ENCODE data around the gene GLP1R.

The GLP1R gene

GRCh38 chr6:39059496-39060310 lies 11.1 kb downstream of the GLP1R start:
- TF ChIP-seq, protein P1, sequence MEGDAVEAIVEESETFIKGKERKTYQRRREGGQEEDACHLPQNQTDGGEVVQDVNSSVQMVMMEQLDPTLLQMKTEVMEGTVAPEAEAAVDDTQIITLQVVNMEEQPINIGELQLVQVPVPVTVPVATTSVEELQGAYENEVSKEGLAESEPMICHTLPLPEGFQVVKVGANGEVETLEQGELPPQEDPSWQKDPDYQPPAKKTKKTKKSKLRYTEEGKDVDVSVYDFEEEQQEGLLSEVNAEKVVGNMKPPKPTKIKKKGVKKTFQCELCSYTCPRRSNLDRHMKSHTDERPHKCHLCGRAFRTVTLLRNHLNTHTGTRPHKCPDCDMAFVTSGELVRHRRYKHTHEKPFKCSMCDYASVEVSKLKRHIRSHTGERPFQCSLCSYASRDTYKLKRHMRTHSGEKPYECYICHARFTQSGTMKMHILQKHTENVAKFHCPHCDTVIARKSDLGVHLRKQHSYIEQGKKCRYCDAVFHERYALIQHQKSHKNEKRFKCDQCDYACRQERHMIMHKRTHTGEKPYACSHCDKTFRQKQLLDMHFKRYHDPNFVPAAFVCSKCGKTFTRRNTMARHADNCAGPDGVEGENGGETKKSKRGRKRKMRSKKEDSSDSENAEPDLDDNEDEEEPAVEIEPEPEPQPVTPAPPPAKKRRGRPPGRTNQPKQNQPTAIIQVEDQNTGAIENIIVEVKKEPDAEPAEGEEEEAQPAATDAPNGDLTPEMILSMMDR (IDR thresholded peaks at IDR 0.05; ENCODE audit: low read depth, low read length) = no peak
- in situ Hi-C loops (cut with HindIII; ENCODE audit: low sequenced_read_pairs) = no loop called here
- H3K4me3 ChIP-seq (ENCODE audit: low read depth, low read length) = no peak overlapping the region
- no peak for DNase-seq (ENCODE audit: low read depth, low spot score)

DNA sequence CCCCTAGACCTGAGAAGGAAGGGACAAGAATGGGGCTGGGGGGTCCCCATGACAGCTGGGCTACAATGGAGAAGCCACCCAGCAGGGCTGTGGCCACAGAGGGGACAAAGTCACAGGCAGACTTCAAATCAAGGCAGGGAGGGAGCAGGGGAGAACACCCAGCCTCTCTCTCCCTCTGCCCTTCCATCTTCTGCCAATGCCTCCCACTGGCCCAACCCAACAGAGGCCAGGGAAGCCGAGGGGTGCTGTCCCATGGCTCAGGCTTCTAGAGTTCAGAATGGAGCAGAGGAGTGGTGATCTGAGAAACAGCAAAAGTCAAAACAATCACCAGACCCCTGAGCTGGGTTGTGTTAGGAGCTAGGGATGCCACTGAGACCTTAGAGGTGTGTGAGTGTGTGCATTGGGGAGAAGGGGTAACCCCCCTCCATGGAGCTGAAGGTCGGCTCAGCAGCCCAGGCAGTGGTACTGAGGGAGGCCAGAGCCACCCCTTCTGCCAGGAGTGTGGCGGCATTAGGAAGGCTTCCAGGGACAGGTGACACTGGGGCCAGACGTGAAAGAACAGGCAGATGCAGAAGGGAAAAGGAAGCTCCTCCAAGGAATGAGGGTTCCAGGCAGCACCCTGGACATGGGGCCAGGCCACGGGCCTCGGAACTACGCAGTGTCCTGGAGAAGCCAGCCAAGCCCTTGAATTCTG lies 12.0 kb downstream of the GLP1R start:
- in situ Hi-C loops (cut with HindIII; ENCODE audit: low sequenced_read_pairs) = no loop called here
- TF ChIP-seq, protein P1 (IDR thresholded peaks at IDR 0.05; ENCODE audit: low read depth, low read length) = no peak
- no peak for DNase-seq (ENCODE audit: low read depth, low spot score)
- no peak overlapping the region for H3K4me3 ChIP-seq (ENCODE audit: low read depth, low read length)

- TF ChIP-seq, protein P1 (IDR thresholded peaks at IDR 0.05; ENCODE audit: low read depth, low read length) = no peak
- DNase-seq (ENCODE audit: low read depth, low spot score) = no peak
- in situ Hi-C loops (cut with HindIII; ENCODE audit: low sequenced_read_pairs) = no loop called here
- no peak overlapping the region for H3K4me3 ChIP-seq (ENCODE audit: low read depth, low read length)
Observed at GRCh38 chr6:39061182-39061581, 12.6 kb downstream of the GLP1R start.

DNA sequence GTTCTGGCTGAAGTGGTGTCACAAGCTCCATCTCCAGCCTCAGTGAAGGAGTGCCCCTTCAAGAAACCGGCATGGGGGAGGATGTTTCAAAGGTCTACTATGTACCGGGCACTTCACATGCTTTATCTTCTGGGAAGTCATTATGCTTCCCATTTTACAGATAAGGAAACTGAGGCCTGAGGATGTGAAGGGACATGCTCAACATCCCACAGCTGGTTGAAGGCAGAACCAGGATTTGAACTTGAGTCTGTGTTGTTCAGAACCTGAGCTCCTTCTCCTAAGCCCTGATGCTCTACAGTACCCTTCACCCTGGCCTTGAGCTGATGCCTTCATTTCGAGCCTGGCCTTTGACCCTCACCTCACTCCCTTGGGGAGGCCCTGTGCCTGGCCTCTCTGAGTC lies 13.0 kb downstream of the GLP1R start:
- DNase-seq (ENCODE audit: low read depth, low spot score) = no peak
- TF ChIP-seq, protein P1 (IDR thresholded peaks at IDR 0.05; ENCODE audit: low read depth, low read length) = no peak
- no peak overlapping the region for H3K4me3 ChIP-seq (ENCODE audit: low read depth, low read length)
- in situ Hi-C loops (cut with HindIII; ENCODE audit: low sequenced_read_pairs) = no loop called here

DNA sequence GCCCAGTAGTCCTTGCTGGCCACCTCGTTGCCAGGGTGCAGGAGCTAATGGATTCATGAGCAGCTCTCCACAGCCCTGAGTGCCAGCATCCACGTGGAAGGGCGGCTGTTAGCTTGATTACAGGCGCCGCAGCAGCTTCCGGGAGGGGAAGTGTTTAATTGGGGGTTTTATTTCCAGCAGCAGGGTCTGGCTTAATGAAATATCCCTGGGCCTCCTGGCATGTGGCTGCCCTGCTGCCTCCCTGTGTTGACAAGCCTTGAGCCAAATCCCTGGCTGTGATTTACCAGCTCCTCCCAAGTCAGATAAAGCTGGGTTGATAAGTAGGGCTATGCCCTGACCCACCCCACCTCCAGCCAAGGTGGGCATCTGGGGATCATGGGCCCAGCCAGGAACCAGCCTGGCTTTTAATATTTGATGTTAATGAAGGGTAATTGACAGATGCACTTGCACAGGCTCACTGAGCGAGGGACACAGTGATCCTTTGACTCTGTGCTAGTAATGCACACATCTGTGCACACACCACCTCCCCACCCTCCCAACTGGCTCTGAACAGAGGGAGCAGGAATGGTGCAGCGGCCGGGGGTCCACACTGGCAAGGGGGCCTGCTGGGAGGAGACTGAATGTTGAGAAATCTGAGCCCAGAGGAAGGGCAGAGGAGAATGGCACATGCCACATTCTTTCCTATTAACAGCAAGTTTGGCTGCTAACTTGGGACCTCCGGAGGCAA lies 13.6 kb downstream of the GLP1R start:
- in situ Hi-C loops (cut with HindIII; ENCODE audit: low sequenced_read_pairs) = no loop called here
- H3K4me3 ChIP-seq (ENCODE audit: low read depth, low read length) = no peak overlapping the region

GRCh38 chr6:39063526-39063925 lies 14.9 kb downstream of the GLP1R start:
- in situ Hi-C loops (cut with HindIII; ENCODE audit: low sequenced_read_pairs) = no loop called here
- TF ChIP-seq, protein P1 (IDR thresholded peaks at IDR 0.05; ENCODE audit: low read depth, low read length) = no peak
- no peak overlapping the region for H3K4me3 ChIP-seq (ENCODE audit: low read depth, low read length)
- no peak for DNase-seq (ENCODE audit: low read depth, low spot score)

More for the DNA sequence above, 13.6 kb downstream of the GLP1R start:
- DNase-seq (ENCODE audit: low read depth, low spot score) = no peak
- TF ChIP-seq, protein P1 (IDR thresholded peaks at IDR 0.05; ENCODE audit: low read depth, low read length) = no peak
